ENCODE results near the gene RAD51D. TPM values are rescaled to one million over a fixed set of nuclear protein-coding genes. Genes with fewer than 3 reads are reported as not detected.

Gene RAD51D
- total and polyA plus RNA-seq, 4 donors = 3.4 to 6.1 (median 3.7) TPM

DNA sequence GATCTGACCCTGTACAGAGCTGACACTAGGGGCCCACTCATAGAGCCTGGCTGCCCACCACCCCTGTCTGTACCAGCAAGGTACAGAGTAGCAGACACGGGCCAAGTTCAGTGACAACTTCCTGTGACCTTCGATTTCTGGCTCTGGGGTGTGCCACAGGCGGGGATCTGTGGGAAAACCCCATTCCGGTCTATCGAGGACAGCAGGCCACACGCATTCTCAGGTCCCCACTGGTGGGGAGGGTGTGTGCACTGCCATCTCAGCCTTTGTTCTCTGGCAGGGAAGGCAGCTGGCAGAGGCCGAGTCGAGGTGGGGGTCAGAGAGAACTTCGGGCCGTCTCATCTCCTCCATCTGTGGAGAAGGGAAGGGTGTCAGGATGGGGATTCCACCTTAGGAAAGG, 12.4 kb upstream of the RAD51D start:
- TF ChIP-seq SP1 (IDR thresholded peaks at IDR 0.05) = no peak
- no peak for TF ChIP-seq FOXA1 (IDR thresholded peaks at IDR 0.05)
- no peak for TF ChIP-seq JUND (IDR thresholded peaks at IDR 0.05)
- TF ChIP-seq, protein P1, sequence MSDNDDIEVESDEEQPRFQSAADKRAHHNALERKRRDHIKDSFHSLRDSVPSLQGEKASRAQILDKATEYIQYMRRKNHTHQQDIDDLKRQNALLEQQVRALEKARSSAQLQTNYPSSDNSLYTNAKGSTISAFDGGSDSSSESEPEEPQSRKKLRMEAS (IDR thresholded peaks at IDR 0.05) = no peak
- no peak for TF ChIP-seq TAF1 (conservative IDR thresholded peaks at IDR 0.05)
- TF ChIP-seq, protein P2, sequence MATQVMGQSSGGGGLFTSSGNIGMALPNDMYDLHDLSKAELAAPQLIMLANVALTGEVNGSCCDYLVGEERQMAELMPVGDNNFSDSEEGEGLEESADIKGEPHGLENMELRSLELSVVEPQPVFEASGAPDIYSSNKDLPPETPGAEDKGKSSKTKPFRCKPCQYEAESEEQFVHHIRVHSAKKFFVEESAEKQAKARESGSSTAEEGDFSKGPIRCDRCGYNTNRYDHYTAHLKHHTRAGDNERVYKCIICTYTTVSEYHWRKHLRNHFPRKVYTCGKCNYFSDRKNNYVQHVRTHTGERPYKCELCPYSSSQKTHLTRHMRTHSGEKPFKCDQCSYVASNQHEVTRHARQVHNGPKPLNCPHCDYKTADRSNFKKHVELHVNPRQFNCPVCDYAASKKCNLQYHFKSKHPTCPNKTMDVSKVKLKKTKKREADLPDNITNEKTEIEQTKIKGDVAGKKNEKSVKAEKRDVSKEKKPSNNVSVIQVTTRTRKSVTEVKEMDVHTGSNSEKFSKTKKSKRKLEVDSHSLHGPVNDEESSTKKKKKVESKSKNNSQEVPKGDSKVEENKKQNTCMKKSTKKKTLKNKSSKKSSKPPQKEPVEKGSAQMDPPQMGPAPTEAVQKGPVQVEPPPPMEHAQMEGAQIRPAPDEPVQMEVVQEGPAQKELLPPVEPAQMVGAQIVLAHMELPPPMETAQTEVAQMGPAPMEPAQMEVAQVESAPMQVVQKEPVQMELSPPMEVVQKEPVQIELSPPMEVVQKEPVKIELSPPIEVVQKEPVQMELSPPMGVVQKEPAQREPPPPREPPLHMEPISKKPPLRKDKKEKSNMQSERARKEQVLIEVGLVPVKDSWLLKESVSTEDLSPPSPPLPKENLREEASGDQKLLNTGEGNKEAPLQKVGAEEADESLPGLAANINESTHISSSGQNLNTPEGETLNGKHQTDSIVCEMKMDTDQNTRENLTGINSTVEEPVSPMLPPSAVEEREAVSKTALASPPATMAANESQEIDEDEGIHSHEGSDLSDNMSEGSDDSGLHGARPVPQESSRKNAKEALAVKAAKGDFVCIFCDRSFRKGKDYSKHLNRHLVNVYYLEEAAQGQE (IDR thresholded peaks at IDR 0.05) = no peak
- TF ChIP-seq HNF4A (conservative IDR thresholded peaks at IDR 0.05) = no peak
- no peak for TF ChIP-seq YY1 (IDR thresholded peaks at IDR 0.05)
- no peak for TF ChIP-seq FOXA2 (IDR thresholded peaks at IDR 0.05)
- no peak for TF ChIP-seq HNF4G (IDR thresholded peaks at IDR 0.05)
- TF ChIP-seq GABPA (IDR thresholded peaks at IDR 0.05 in 1 of 2, conservative IDR thresholded peaks at IDR 0.05 in 1 of 2) = no peak
- TF ChIP-seq, protein P3, sequence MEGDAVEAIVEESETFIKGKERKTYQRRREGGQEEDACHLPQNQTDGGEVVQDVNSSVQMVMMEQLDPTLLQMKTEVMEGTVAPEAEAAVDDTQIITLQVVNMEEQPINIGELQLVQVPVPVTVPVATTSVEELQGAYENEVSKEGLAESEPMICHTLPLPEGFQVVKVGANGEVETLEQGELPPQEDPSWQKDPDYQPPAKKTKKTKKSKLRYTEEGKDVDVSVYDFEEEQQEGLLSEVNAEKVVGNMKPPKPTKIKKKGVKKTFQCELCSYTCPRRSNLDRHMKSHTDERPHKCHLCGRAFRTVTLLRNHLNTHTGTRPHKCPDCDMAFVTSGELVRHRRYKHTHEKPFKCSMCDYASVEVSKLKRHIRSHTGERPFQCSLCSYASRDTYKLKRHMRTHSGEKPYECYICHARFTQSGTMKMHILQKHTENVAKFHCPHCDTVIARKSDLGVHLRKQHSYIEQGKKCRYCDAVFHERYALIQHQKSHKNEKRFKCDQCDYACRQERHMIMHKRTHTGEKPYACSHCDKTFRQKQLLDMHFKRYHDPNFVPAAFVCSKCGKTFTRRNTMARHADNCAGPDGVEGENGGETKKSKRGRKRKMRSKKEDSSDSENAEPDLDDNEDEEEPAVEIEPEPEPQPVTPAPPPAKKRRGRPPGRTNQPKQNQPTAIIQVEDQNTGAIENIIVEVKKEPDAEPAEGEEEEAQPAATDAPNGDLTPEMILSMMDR (IDR thresholded peaks at IDR 0.05; ENCODE audit: low read depth, low read length, missing input control) = no peak
- no peak for TF ChIP-seq RAD21 (IDR thresholded peaks at IDR 0.05)
- TF ChIP-seq NR2F2 (IDR thresholded peaks at IDR 0.05) = no peak
- TF ChIP-seq, protein P4, sequence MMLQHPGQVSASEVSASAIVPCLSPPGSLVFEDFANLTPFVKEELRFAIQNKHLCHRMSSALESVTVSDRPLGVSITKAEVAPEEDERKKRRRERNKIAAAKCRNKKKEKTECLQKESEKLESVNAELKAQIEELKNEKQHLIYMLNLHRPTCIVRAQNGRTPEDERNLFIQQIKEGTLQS (IDR thresholded peaks at IDR 0.05) = no peak
- TF ChIP-seq EGR1 (IDR thresholded peaks at IDR 0.05; ENCODE audit: low read depth in 2 of 2) = no peak
- TF ChIP-seq, protein P5, sequence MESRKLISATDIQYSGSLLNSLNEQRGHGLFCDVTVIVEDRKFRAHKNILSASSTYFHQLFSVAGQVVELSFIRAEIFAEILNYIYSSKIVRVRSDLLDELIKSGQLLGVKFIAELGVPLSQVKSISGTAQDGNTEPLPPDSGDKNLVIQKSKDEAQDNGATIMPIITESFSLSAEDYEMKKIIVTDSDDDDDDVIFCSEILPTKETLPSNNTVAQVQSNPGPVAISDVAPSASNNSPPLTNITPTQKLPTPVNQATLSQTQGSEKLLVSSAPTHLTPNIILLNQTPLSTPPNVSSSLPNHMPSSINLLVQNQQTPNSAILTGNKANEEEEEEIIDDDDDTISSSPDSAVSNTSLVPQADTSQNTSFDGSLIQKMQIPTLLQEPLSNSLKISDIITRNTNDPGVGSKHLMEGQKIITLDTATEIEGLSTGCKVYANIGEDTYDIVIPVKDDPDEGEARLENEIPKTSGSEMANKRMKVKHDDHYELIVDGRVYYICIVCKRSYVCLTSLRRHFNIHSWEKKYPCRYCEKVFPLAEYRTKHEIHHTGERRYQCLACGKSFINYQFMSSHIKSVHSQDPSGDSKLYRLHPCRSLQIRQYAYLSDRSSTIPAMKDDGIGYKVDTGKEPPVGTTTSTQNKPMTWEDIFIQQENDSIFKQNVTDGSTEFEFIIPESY (IDR thresholded peaks at IDR 0.05) = no peak
- no peak for TF ChIP-seq RXRA (IDR thresholded peaks at IDR 0.05)
- Histone ChIP-seq H3K27me3 (ENCODE audit: control insufficient read depth in 4 of 4, insufficient read depth in 4 of 4, low read length in 3 of 4) (no peaks in the 10 kb centered on the region), H3K9me3 (ENCODE audit: control insufficient read depth in 4 of 4, low read length in 3 of 4) (no peaks in the 10 kb centered on the region), H3K4me1 (ENCODE audit: control insufficient read depth in 4 of 4, insufficient read depth in 4 of 4, low read length in 3 of 4) (peaks cover 0 to 6% (median 0%) of the 10 kb centered on the region in 4 donors), H3K4me3 (ENCODE audit: low read depth in 1 of 3, low read length in 3 of 3) (no peak overlapping the region), H3K9ac (ENCODE audit: low read depth in 1 of 2, low read length in 2 of 2) (no peak overlapping the region), H3K36me3 (ENCODE audit: control insufficient read depth in 4 of 4, insufficient read depth in 3 of 4, low read depth in 1 of 4, low read length in 3 of 4) (peaks cover 8 to 62% (median 40%) of the 10 kb centered on the region in 4 donors), H3K27ac (ENCODE audit: low read depth in 1 of 2, low read length in 2 of 2) (no peak overlapping the region)
- DNase-seq (ENCODE audit: low spot score) = no peak
- WGBS = 42% methylated on average over 10 of the region's 10 CpGs

Data from liver (tissue), 9 donors.